Naive B cell (primary cell): Measurements from ENCODE around the gene SVOPL. TPM values are rescaled to one million over a fixed set of nuclear protein-coding genes. Genes with fewer than 3 reads are reported as not detected.
"Not testable (repeated sequence)": the region's sequence is repeated elsewhere in the genome, so short reads cannot be mapped to it uniquely, and the experiment has no call there.

Experiments used
- ATAC-seq, 2 donors: fragments of 150-1000 bp; cut with Tn5 transposase; 2 replicates each; pipeline ENCODE4 v1.10.0; 2021; ENCODE audit warnings: low read depth in 2 of 2, mild to moderate bottlenecking in 2 of 2, moderate library complexity in 2 of 2
- DNase-seq: peaks from one replicate; pipeline ENCODE4 v3.0.0; 2022
- H3K27ac Mint-ChIP-seq, 6 donors: one replicate each; pipeline ENCODE4 v1.8.0; 2020 to 2022; ENCODE audit warnings: mild to moderate bottlenecking in 6 of 6, mixed read lengths in 6 of 6, moderate library complexity in 5 of 6, inconsistent platforms in 2 of 6
- H3K27me3 Mint-ChIP-seq, 3 donors: one replicate each; pipeline ENCODE4 v1.8.0; 2021 to 2022; ENCODE audit warnings: mixed read lengths in 3 of 3, mild to moderate bottlenecking in 1 of 3
- H3K36me3 Mint-ChIP-seq, 2 donors: one replicate each; pipeline ENCODE4 v1.8.0; 2020 to 2022; ENCODE audit warnings: mixed read lengths in 2 of 2, inconsistent platforms in 1 of 2, mild to moderate bottlenecking in 1 of 2
- H3K4me1 Mint-ChIP-seq, 3 donors: one replicate each; pipeline ENCODE4 v1.8.0; 2020 to 2022; ENCODE audit warnings: mixed read lengths in 3 of 3, inconsistent platforms in 1 of 3, mild to moderate bottlenecking in 1 of 3, moderate library complexity in 1 of 3
- H3K4me3 Mint-ChIP-seq, 8 donors: one replicate each; pipeline ENCODE4 v1.8.0; 2020 to 2022; ENCODE audit warnings: mild to moderate bottlenecking in 8 of 8, mixed read lengths in 8 of 8, moderate library complexity in 8 of 8, inconsistent platforms in 2 of 8
- H3K9me3 Mint-ChIP-seq, 7 donors: one replicate each; pipeline ENCODE4 v1.8.0; 2020 to 2022; ENCODE audit warnings: mixed read lengths in 7 of 7, mild to moderate bottlenecking in 5 of 7, inconsistent platforms in 2 of 7, moderate library complexity in 1 of 7
- polyA plus RNA-seq, 6 donors: library from polyadenylated mRNA; unstranded; fragments of 300-500 nt; fragmentation: Illumina TruSeq; gene quantifications; one replicate each; pipeline ENCODE4 v1.2.3, GENCODE V29; 2021; ENCODE audit warnings: low read depth in 6 of 6

SVOPL gene
- polyA plus RNA-seq, 6 donors from 2014 or later = not detected

DNA sequence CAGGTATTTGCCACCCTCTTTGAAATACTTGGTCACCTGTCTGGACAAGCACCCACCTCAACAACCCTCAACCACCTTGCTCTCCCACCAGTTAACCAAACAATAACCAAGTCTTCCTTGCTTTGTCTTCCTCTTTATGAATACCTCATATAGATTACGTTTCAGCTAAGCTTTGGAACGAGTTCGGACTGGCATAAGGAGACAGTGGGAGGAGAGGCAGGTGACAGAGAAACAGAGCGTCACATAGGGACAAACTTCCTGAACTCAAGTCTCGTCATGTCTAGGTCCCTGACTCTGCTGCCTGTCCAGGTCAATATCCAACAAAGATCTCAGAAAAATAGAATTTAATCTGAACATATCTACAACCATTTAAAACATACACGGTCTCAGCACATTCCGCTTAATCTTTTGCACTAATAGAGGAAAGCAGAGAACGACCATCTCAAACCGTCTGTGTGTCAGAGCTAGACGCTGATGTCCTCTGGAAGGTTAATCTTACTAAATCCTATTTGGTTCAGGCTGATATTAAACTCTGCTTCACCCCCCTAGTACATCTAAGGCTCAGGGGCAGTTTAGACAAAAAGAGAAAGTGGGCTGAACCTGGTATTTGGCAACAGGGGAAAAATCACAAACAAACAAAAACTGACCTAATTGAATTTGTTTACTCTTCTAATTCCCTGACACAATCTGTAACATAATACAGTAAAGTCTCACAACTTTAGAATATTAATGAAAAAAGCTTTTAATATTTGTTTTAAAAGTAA is 26.4 kb upstream of the SVOPL start:
- no peak for ATAC-seq
- Mint-ChIP-seq H3K27ac (no peak overlapping the region), H3K36me3 (no peaks in the 10 kb centered on the region), H3K27me3 (peaks cover 0 to 4% (median 0%) of the 10 kb centered on the region in 3 donors), H3K9me3 (no peaks in the 10 kb centered on the region), H3K4me1 (no peaks in the 10 kb centered on the region), H3K4me3 (no peak overlapping the region)
- DNase-seq = no peak

DNA sequence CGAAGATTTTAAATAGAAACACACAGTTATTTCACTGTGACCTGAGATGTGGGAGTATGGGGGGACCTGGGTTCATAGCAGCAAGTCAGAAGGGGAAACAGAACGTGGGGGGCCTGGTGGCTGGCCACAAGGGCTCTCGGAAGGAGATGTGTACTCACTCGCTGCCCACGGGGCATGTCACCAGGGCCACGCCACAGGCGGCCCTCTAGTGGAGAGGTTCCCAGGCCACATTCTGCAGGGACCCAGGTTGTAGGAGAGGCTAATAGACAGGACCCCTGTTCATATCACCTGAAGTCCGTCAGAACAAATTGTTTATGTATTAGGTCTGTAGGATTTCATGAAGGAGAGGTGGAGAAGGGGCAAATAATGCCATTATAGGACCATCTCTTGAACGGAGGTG is 25.1 kb upstream of the SVOPL start:
- Mint-ChIP-seq H3K4me3 (no peak overlapping the region), H3K36me3 (no peaks in the 10 kb centered on the region), H3K27me3 (no peaks in the 10 kb centered on the region), H3K9me3 (no peaks in the 10 kb centered on the region), H3K27ac (no peak overlapping the region), H3K4me1 (no peaks in the 10 kb centered on the region)
- DNase-seq (no peak), ATAC-seq (no peak)

DNA sequence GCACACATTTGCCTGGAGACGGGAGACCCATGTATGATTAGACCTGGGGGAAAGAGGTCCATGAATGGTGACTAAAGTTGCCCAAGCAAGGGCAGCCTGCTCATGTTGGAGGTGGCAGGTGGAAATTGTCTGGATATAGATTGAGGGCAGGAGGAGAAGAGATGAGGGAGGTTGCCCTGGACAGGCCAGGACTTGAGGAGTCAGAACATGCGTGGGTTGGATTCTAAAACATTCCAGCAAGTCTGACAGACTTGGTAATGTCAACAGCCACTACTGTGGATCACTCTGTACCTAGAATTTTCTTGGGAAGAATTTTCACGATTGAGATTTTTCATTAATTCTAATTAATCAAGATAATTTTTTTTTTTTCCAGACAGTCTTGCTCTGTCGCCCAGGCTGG is 19.1 kb upstream of the SVOPL start:
- Mint-ChIP-seq H3K4me3 (no peak overlapping the region), H3K4me1 (peaks cover 18 to 21% (median 20%) of the 10 kb centered on the region in 3 donors), H3K27ac (no peak overlapping the region), H3K9me3 (peaks cover 0 to 3% (median 0%) of the 10 kb centered on the region in 7 donors), H3K27me3 (peaks cover 21 to 39% (median 35%) of the 10 kb centered on the region in 3 donors), H3K36me3 (peaks cover 0 to 15% of the 10 kb centered on the region in 2 donors)
- ATAC-seq = no peak
- DNase-seq = no peak

DNA sequence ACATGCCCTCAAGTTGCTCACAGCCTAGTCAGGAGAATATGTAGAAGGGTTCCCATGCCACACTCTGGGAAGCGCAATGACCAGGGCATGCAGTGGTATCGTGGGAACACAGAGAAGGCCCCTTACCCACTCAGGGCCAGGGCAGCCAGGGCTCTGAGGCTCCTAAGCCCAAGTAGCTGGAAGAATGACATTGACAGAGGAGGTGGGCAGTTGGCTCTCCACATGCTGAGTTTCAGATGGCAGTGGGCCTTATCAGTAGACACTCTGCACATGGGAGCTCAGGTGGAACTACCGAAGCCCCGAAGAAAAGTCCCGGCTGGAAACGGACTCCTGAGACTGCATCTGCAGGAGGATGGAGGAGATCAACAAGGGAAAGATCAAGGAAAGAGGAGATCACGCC is 15.7 kb upstream of the SVOPL start:
- ATAC-seq (no peak), DNase-seq (no peak)
- peak overlapping the region in 3 of 8 donors; percentile 20 to 78 (median 71) for H3K4me3 Mint-ChIP-seq
- peak overlapping the region in 1 of 6 donors; percentile 92 for H3K27ac Mint-ChIP-seq
- peaks cover 30 to 53% (median 39%) of the 10 kb centered on the region in 3 donors for H3K27me3 Mint-ChIP-seq
- peaks cover 0 to 15% of the 10 kb centered on the region in 2 donors for H3K36me3 Mint-ChIP-seq
- H3K4me1 Mint-ChIP-seq = peaks cover 18 to 21% (median 20%) of the 10 kb centered on the region in 3 donors
- peaks cover 0 to 3% (median 0%) of the 10 kb centered on the region in 7 donors for H3K9me3 Mint-ChIP-seq

DNA sequence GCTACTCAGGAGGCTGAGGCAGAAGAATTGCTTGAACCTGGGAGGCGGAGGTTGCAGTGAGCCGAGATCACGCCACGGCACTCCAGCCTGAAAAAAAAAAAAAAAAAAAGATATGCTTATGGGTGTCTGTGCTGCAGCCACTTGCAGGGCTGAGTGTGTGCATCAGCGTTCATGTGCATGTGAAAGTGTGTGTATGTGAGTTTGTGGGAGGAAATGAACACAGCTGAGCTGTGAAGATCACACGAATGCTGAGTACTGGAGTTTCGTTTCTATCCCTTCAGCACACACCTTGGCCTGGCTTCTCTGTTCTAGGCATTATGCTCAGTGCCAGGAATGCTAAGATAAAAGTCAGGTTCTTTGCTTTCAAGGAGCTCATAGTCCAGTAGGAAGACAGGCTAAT is 12.0 kb upstream of the SVOPL start:
- Mint-ChIP-seq H3K27me3 (peaks cover 25 to 45% (median 30%) of the 10 kb centered on the region in 3 donors), H3K27ac (no peak overlapping the region), H3K36me3 (peaks cover 0 to 15% of the 10 kb centered on the region in 2 donors), H3K4me1 (peaks cover 11 to 15% (median 13%) of the 10 kb centered on the region in 3 donors), H3K9me3 (peaks cover 0 to 3% (median 0%) of the 10 kb centered on the region in 7 donors), H3K4me3 (no peak overlapping the region)
- ATAC-seq = no peak
- no peak for DNase-seq

DNA sequence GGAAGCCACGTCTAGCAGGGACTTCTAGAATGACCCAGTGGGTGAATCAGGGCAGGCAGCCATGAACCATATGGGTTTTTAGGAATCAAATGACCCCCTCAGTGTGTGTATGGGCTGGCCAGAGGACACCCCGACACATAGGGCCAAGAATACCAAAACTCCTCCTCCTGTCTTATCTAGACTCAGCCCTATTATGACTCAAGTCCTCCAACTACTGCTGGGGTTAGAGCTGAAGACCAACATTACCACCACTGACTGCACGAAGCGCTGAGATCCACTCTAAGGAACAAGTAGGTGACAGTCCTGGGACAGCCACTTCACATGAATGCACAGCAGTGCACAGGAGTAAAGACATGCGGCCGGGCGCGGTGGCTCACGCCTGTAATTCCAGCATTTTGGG is 11.5 kb upstream of the SVOPL start:
- ATAC-seq (no peak), DNase-seq (no peak)
- Mint-ChIP-seq H3K36me3 (peaks cover 0 to 10% of the 10 kb centered on the region in 2 donors), H3K4me3 (no peak overlapping the region), H3K4me1 (peaks cover 6 to 10% (median 8%) of the 10 kb centered on the region in 3 donors), H3K27ac (no peak overlapping the region), H3K27me3 (peaks cover 20 to 39% (median 26%) of the 10 kb centered on the region in 3 donors), H3K9me3 (no peaks in the 10 kb centered on the region)

DNA sequence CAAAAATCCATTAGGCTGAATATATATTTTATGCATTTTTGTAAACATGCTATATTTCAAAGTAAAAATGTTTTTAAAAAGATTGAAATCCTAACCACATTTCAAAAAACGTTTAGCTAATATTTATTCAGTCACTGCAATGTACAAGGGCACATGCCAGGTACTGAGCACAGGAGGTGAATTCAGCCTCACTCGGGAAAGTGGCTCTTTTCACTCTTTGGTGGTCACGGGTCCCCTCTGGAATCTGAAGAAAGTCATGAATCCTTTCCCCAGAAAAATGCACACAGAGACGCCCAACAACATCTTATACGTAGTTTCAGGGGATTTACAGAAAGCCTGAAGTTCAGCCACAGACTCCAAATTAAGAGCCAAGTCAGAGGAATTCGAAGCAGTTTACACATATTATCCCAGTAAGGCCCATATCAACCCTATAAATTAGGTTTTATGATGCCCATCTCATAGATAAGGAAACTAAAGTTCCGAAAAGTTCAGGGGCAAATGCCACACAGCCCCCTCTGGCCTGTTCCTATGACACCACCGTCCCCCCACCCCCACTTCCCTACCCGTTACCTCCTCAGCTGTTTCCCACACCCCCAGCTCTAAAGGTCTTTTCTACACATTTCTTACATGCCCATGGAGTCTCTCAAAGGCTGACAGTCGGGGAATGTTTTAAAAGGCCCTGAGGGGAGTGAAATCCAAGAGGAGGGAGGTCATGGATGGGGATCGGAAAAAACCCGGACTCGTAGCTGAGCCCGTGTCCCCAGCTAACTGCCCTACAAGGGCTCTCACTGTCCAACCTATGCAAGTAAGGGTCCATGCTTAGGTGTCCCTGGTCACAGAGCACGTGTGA is 9.6 kb upstream of the SVOPL start:
- no peaks in the 10 kb centered on the region for H3K4me1 Mint-ChIP-seq
- no peak overlapping the region for H3K4me3 Mint-ChIP-seq
- H3K9me3 Mint-ChIP-seq = no peaks in the 10 kb centered on the region
- H3K27me3 Mint-ChIP-seq = peaks cover 3 to 20% (median 14%) of the 10 kb centered on the region in 3 donors
- no peak overlapping the region for H3K27ac Mint-ChIP-seq
- no peaks in the 10 kb centered on the region for H3K36me3 Mint-ChIP-seq
- ATAC-seq (no peak), DNase-seq (no peak)

DNA sequence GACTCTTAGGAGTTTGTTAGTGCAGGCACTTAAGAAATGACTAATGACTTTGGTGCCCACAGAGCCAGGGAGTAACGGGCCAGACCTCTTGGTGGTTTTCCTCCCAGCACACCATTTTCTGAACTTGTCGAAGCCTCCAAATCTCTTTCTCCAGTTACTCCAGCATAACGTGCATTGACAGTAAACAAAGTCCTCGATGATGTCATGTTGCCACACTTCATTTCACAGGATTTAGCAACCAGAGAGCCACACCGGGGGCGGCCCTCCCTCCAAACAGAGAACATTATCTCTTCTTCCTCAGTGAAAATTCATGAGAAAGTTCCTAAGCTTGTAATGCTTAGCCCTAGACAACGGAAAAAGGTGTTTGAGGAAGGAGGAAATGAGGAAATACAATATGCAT is 4.0 kb upstream of the SVOPL start:
- Mint-ChIP-seq H3K4me3 (no peak overlapping the region), H3K36me3 (no peaks in the 10 kb centered on the region), H3K27ac (no peak overlapping the region), H3K9me3 (peaks cover 0 to 2% (median 0%) of the 10 kb centered on the region in 7 donors), H3K4me1 (peaks cover 0 to 3% (median 0%) of the 10 kb centered on the region in 3 donors), H3K27me3 (peaks cover 0 to 4% (median 0%) of the 10 kb centered on the region in 3 donors)
- DNase-seq (no peak), ATAC-seq (no peak)

DNA sequence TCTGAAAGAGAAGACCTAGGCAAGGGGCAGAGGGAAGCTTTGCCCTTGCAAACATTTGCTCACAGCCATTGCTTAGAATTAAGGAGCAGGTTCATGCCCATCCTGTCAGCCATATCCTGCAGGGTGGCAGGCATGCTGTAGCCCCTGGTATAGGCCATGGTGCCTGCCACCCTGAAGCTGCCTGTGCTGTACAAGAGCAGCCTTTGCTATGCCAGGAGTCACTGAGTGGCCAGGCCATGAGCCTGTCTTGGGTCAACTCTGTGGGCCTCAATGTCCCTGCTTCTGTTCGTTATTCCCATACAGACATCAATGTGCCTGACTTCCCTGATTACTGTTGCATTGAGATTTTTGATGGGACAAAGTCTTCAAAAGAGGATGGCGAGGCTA is 368 bp upstream of the SVOPL start:
- Mint-ChIP-seq H3K4me1 (peaks cover 0 to 3% (median 0%) of the 10 kb centered on the region in 3 donors), H3K27ac (no peak overlapping the region), H3K27me3 (peaks cover 0 to 6% (median 0%) of the 10 kb centered on the region in 3 donors), H3K36me3 (no peaks in the 10 kb centered on the region), H3K4me3 (no peak overlapping the region), H3K9me3 (peaks cover 0 to 7% (median 0%) of the 10 kb centered on the region in 7 donors)
- no peak for ATAC-seq
- DNase-seq = no peak

DNA sequence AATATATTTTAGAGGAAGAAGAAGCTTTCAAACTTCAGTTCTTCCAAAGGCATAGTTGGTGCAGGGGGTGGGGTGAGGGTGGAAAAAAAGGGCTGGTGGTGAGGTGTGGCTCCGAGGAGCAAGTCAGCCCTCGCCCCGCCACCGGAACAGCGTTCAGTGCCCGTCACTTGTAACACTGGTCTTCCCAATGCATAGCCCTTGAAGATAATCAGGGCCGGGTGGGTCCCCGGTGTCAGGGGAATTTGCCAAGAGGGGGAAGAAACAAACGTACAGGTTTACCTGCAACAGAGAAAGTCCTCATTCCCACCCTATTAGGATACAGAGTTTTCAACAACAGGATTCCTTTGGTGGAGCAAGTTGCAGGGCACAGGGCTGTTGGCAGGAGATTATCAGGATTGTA is 1.5 kb downstream of the SVOPL start:
- no peak overlapping the region for H3K4me3 Mint-ChIP-seq
- DNase-seq = no peak
- no peaks in the 10 kb centered on the region for H3K36me3 Mint-ChIP-seq
- H3K27me3 Mint-ChIP-seq = peaks cover 0 to 6% (median 0%) of the 10 kb centered on the region in 3 donors
- H3K4me1 Mint-ChIP-seq = no peaks in the 10 kb centered on the region
- H3K9me3 Mint-ChIP-seq = peaks cover 0 to 6% (median 2%) of the 10 kb centered on the region in 7 donors
- ATAC-seq = no peak
- H3K27ac Mint-ChIP-seq = no peak overlapping the region

DNA sequence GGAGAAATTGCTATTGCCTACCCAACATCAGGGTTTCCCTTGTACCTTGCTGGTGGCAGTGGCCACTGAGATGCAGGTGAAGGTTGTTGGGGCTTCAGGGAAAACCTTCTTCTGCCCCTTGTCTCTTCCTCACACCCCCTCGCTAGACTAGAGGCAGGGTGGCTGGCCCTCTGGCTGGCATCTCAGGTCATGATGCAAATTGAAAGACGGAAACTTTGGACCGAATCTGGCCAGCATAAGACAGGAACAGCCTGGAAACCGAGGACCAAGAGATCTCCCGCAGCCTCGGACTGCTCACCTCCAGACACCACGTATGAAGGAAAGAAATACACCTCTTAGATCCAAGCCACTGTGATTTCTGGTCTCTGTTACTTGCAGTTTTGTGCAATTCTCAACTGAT is 2.9 kb downstream of the SVOPL start:
- Mint-ChIP-seq H3K27me3 (peaks cover 0 to 6% (median 0%) of the 10 kb centered on the region in 3 donors), H3K4me1 (no peaks in the 10 kb centered on the region), H3K9me3 (peaks cover 0 to 6% (median 2%) of the 10 kb centered on the region in 7 donors), H3K4me3 (no peak overlapping the region), H3K36me3 (no peaks in the 10 kb centered on the region), H3K27ac (no peak overlapping the region)
- DNase-seq (no peak), ATAC-seq (no peak)

DNA sequence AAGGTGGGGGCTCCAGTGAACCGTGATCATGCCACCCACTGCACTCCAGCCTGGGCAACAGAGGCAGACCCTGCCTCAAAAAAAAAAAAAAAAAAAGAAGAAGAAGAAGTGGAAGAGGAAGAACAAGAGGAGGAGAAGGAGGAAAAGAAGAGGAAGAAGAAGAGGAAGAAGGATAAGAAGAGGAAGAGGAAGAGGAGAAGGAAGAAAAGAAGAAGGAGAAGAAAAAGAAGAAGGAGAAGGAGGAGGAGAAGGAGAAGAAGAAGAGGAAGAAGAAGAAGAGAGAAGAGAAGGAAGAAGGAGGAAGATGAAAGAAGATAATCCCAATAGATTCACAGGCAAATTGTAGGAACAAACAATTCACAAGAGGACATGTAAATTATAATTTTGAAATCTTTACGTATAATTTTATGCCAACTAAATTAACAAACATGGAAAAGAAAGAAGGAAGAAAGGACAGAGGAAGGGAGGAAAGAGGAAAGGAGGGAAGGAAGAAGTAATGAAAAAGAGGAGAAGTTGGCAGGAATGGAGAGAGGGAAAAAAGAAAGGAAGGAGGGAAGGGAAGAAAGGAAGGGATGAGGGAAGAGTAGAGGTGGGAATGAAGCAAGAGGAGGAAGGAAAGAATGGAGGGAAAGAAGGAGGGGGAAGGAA is 3.5 kb downstream of the SVOPL start:
- no peak for ATAC-seq
- H3K4me1 Mint-ChIP-seq = no peaks in the 10 kb centered on the region
- DNase-seq = no peak
- H3K27me3 Mint-ChIP-seq = peaks cover 0 to 6% (median 0%) of the 10 kb centered on the region in 3 donors
- H3K36me3 Mint-ChIP-seq = no peaks in the 10 kb centered on the region
- H3K9me3 Mint-ChIP-seq = peaks cover 0 to 6% (median 2%) of the 10 kb centered on the region in 7 donors
- H3K4me3 Mint-ChIP-seq = peak overlapping the region in 1 of 8 donors; percentile 25
- peak overlapping the region in 1 of 6 donors; percentile 65 for H3K27ac Mint-ChIP-seq

DNA sequence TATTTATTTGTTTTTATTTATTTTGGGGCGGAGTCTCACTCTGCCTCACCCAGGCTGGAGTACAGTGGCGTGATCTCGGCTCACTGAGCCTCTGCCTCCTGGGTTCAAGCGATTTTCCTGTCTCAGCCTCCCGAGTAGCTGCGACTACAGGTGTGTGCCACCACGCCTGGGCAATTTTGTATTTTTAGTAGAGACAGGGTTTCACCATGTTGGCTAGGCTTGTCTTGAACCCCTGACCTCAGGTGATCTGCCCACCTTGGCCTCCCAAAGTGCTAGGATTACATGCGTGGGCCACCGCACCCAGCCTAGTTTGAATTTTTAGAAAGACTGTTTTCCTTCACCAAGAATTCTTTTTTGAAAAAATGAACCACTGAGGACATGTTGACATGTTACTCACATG is 5.4 kb downstream of the SVOPL start:
- not testable (repeated sequence) for ATAC-seq, H3K27ac Mint-ChIP-seq, H3K27me3 Mint-ChIP-seq, H3K4me1 Mint-ChIP-seq, H3K36me3 Mint-ChIP-seq, DNase-seq, H3K4me3 Mint-ChIP-seq, H3K9me3 Mint-ChIP-seq
